ENCODE results near the gene TIMM10. TPM values are rescaled to one million over a fixed set of nuclear protein-coding genes. Genes with fewer than 3 reads are reported as not detected.
A peak's percentile ranks its signal among the peaks of the same experiment; 100 is the strongest.

TIMM10 gene
- total RNA-seq, 1 experiment from 2014 or later = 46.7 TPM

DNA sequence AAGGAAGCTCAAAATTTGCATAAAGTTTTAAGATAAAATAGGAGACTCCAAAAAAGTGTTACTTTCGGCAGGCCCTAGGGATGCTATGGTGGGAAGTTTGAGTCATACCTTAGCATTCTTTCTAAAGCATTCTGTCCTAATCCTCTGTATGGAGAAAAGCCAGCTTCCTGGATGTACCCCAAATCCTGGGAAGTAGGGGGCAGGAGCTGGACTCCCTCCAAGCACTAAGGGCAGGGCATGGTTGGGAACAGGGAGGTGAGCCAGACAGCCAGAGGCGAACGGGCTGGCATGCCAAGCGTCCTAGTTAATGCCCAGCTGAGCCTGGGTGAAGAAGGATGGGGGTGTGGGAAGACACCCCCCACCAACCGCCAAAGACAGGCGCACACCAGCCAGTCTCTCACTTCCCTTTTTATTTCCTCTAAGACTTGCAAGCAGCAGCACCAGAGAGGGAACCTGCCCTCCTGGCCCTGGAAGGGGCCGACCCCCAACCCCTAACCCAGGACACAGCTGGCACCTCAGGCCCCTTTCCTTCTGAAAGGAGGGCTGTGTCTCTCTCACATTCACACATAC lies 46.3 kb downstream of the TIMM10 start:
- DNase-seq (ENCODE audit: low read depth) = no peak

DNA sequence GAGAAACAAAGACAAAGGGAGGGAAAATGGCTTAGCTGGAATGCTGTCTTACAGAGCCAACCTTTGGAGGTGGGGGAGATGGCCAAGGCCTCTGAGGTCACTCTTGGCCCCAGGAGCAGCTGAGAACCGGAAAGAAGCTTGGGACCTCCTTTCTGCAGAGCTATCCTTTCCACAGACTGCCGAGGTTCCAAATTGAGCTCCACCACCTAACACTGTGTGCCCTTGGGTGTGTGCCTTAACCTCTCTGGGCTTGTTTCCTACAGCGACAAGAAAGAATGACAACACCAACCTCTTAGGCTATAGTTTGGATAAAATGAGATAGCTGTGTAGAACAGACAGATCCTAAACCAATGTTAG lies 47.0 kb downstream of the TIMM10 start:
- DNase-seq (ENCODE audit: low read depth) = no peak

DNA sequence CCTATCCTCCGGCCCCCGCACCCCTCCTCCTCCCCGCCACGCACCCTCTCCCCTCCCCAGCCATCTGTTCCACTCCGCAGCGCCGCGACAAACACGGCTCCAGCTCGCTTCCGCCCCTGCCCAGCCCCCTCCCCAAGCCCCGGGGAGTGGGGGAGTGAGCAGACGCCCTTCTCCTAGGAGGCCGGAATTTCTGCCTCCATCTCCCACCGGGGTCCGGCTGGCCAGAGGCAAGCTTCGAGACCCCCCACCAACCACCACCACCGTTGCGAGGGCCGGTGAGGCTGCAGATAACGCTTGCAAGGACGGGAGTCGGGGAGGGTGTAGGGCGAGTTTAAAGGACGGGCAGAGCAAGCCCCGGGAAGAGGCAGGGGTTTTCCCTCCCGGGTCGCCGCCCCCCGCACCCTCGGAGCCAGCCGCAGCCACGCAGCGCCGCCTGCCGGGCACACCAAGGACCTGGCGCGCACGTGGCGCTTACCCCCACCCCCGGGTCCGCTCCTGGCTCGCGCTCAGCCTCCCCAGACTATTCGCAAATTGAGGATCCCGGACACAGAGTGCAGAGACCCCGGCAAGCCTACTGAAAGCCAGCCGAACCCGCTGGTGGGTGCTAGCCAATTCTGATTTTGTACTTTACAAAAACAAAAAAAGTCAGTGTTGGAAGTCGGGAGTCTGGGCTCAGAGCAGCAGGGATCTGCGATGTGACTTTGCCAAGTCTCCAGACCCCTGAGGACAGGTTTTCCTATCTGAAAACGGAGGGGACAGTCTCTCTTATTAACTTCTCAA lies 47.6 kb downstream of the TIMM10 start:
- no peak for DNase-seq (ENCODE audit: low read depth)

DNA sequence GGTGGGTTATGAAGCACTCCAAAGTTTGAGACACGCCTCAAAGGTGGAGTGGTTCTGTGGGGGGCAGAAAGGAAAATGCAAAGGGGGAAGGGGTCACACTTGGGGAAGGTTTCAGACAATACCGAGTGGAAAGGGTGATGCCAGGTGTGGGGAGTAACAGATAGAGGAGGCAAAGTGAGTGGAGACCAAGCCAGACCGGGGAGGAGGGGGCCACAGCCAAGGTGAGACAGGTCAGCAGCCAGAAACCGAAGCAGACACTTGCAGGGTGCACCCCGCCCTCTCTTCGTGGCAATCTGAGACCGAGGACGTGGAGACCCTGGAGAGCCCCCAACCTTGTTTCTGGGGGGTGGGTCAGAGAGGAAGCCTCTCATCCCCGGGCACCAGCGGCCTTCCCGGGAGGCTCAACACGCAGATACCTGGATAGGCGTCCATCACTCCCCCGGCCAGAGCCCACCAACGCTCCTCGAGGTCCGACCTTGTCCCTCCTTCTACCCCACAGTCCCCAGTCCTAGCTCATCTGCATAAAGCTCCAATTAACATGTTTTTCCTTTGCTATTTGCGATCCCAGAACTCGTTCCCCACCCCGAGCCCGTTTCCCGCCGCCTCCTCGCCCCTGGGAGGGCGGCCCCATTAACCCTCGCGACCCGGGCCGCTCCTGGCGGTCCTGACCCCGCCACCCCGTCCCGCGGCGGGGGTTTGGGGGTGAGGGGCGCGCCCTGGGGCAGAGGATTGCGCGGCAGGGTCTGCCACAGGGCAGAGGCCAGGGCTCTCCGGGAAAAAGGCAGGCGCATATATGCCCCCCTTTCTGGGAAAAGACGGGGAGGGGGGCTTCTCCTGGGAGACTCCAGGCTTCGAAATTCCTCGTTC lies 48.4 kb downstream of the TIMM10 start:
- DNase-seq (ENCODE audit: low read depth) = no peak

DNA sequence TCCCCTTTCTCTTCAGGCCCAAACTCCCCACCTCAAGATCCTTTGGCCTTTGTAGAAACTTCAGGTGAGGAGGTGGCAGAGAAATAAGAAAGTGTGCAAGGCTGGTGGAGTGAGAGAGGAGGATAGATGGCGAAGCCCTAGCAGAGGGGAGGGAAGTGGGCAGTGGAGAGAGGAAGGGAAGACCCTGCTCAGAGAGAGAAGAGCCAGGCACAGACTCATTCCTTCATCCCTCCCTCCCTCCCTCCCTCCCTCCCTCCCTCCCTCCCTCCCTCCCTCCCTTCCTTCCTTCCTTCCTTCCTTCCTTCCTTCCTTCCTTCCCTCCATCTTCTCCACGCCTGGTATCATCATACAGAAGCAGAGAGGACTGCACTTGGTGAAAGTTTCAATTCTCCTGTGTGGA lies 49.2 kb downstream of the TIMM10 start:
- no peak for DNase-seq (ENCODE audit: low read depth)

DNA sequence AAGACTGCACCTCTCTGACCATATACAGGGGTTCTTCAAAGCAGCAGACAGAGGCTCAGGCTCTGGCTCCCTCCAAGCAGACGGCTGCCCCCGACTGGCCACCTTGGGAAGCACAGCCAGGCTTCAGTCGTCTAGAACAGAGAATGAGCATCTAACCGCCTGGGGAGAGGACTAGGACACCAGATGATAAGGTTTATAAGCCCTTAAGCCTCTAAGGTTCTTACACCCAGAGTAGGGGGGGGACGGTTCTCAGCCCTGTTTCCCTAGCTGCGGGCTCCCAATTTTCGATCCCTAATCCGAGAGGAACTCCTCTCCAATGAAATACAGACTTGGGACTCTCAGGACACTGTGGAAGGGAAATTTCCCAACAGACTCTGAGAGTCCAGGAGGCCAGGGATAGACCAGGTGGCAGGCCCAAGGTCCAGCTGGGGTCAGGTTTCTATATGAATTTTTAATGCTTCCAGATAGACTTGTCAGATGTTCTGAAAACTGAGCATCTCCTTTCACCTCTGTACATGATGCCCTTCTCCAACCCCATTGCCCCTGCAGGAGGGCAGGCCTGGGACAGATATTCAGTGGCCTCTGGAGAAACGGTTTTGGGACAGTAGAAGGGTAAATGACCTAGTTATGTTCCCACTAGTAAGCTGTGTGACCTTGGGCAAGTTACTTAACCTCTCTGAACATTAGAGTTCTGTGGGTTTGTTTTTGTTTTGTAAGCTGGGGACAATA lies 50.0 kb downstream of the TIMM10 start:
- DNase-seq (ENCODE audit: low read depth) = peak; percentile 52

DNA sequence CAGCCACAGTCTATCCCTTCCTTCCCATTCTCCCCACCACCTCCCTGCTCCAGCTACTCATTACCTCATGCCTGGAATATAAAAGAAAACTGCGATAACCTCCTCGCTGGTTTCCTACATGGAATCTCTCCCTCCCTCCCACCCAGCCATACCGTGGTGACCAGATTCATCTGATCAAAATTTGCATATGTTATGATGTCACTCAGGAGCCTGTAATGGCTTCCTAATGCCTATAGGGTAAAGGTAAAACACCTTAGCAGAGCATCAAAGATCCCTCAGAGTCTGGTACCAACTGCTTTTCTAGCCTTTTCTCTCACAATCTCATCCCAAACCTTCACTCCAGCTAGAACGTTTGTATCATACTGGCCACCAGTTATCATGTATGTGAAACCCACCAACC lies 50.6 kb downstream of the TIMM10 start:
- no peak for DNase-seq (ENCODE audit: low read depth)

DNA sequence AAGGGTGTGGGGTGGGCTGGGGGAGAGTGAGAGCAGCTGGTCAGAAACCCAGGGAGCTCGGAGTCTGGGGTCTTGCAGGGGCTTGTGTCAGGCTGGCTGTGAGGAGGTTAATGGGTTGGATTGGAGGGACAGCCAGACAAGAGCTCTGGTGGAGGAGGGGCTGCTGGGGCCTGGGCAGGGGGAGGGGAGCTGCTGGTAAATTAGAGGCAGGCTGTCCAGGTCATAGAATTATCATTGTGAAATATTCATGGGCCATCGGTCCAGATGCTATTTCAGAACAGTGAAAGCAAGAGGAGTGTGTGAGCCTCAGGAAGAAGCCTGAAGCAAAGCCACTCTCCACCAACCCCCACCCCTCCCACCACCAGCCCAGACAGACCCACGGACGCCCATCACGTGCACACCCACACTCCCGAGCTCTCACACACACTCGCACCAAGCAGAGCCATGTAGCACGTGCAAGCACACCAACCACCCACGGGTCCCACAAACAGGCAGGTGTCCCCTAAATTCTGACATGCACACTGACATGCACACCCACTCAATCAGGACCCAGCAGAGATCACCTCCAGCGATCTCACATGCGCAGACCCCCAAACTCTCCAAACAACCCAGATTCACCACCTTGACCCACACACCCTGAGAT lies 51.4 kb downstream of the TIMM10 start:
- DNase-seq (ENCODE audit: low read depth) = no peak

Other genes with a start within 250 kb of the TIMM10 start
- 95.9 and 114 TPM in 2 replicates for gene TNKS1BP1, start 205.8 kb downstream of the TIMM10 start, total RNA-seq (2014; rRNA removed)
- 150 and 169 TPM in 2 replicates for gene SSRP1, start 194.9 kb downstream of the TIMM10 start, total RNA-seq (2014; rRNA removed)
- not detected in 2 replicates for gene P2RX3, start 192.4 kb downstream of the TIMM10 start, total RNA-seq (2014; rRNA removed)
- not detected in 2 replicates for gene PRG3, start 149.6 kb downstream of the TIMM10 start, total RNA-seq (2014; rRNA removed)
- 0.06 TPM in 1 of 2 replicates, not detected in the other for gene PRG2, start 140.1 kb downstream of the TIMM10 start, total RNA-seq (2014; rRNA removed)
- gene SLC43A3, start 103.6 kb downstream of the TIMM10 start, total RNA-seq (2014; rRNA removed) = 113 and 153 TPM in 2 replicates
- 0.23 and 0.38 TPM in 2 replicates for gene RTN4RL2, start 70.2 kb downstream of the TIMM10 start, total RNA-seq (2014; rRNA removed)
- 5.1 and 7.7 TPM in 2 replicates for gene SLC43A1, start 15.1 kb downstream of the TIMM10 start, total RNA-seq (2014; rRNA removed)
- gene SMTNL1, start 6.8 kb upstream of the TIMM10 start, total RNA-seq (2014; rRNA removed) = not detected in 2 replicates
- gene UBE2L6, start 36.9 kb upstream of the TIMM10 start, total RNA-seq (2014; rRNA removed) = 25.8 and 48.2 TPM in 2 replicates
- gene SERPING1, start 66.9 kb upstream of the TIMM10 start, total RNA-seq (2014; rRNA removed) = 5.2 and 5.4 TPM in 2 replicates
- 0.32 and 0.46 TPM in 2 replicates for gene YPEL4, start 119.2 kb upstream of the TIMM10 start, total RNA-seq (2014; rRNA removed)
- gene CLP1, start 127.0 kb upstream of the TIMM10 start, total RNA-seq (2014; rRNA removed) = 25.3 TPM in 2 replicates
- gene ZDHHC5, start 137.4 kb upstream of the TIMM10 start, total RNA-seq (2014; rRNA removed) = 50.3 and 55.1 TPM in 2 replicates
- 27.2 and 35.0 TPM in 2 replicates for gene MED19, start 181.5 kb upstream of the TIMM10 start, total RNA-seq (2014; rRNA removed)
- 105 TPM in 2 replicates for gene TMX2, start 181.8 kb upstream of the TIMM10 start, total RNA-seq (2014; rRNA removed)
- gene SELENOH, start 210.7 kb upstream of the TIMM10 start, total RNA-seq (2014; rRNA removed) = 123 and 183 TPM in 2 replicates
- gene BTBD18, start 221.1 kb upstream of the TIMM10 start, total RNA-seq (2014; rRNA removed) = not detected in 2 replicates
- gene CTNND1, start 231.0 kb upstream of the TIMM10 start, total RNA-seq (2014; rRNA removed) = 68.5 and 83.3 TPM in 2 replicates

Data from LHCN-M2 (cell line).